Neural cell (in vitro differentiated cells): Measurements from ENCODE around the gene TK2. TPM values are rescaled to one million over a fixed set of nuclear protein-coding genes. Genes with fewer than 3 reads are reported as not detected.

ENCODE experiments used
- H2AFZ ChIP-seq: fragments of 200-600, 300-800 bp; sonication (generic), shearing (Covaris generic); 2 replicates; pipeline ENCODE4 v1.6.0; 2014; ENCODE audit warnings: low read depth, mild to moderate bottlenecking, antibody characterized with exemption, low read length, moderate library complexity
- H3F3A ChIP-seq: fragments of 200-600 bp; shearing (Covaris generic); 2 replicates; pipeline ENCODE4 v1.6.1; 2016; ENCODE audit warnings: mild to moderate bottlenecking, moderate library complexity, mixed read lengths, antibody characterized with exemption, low read length; ENCODE audit not compliant: insufficient read depth, poor library complexity, severe bottlenecking
- H3K27ac ChIP-seq: fragments of 200-600, 300-800 bp; sonication (generic), shearing (Covaris generic); 2 replicates; pipeline ENCODE4 v1.5.1; 2014; ENCODE audit warnings: mild to moderate bottlenecking, low read length, moderate library complexity
- H3K27me3 ChIP-seq: fragments of 300-800, 200-600 bp; sonication (generic), shearing (Covaris generic); 2 replicates; pipeline ENCODE4 v1.6.0; 2014; ENCODE audit warnings: mild to moderate bottlenecking, low read depth, low read length, moderate library complexity; ENCODE audit not compliant: insufficient read depth
- H3K36me3 ChIP-seq: fragments of 300-800, 200-600 bp; sonication (generic), shearing (Covaris generic); 2 replicates; pipeline ENCODE4 v1.5.1; 2014; ENCODE audit warnings: mild to moderate bottlenecking, antibody characterized with exemption, low read length, moderate library complexity; ENCODE audit not compliant: insufficient read depth
- H3K4me2 ChIP-seq: fragments of 300-800, 200-600 bp; sonication (generic), shearing (Covaris generic); 2 replicates; pipeline ENCODE4 v1.6.0; 2014; ENCODE audit warnings: mild to moderate bottlenecking, low read length
- H3K4me3 ChIP-seq: fragments of 300-800, 200-600 bp; sonication (generic), shearing (Covaris generic); 2 replicates; pipeline ENCODE4 v1.5.1; 2014; ENCODE audit warnings: mild to moderate bottlenecking, low read length, moderate library complexity
- H3K79me2 ChIP-seq: fragments of 200-600 bp; shearing (Covaris generic); replicated peaks from 2 replicates; pipeline ENCODE4 v1.6.0; 2014; ENCODE audit warnings: mild to moderate bottlenecking, low read length, moderate library complexity; ENCODE audit not compliant: insufficient read depth
- H3K9ac ChIP-seq: fragments of 300-800, 200-600 bp; sonication (generic), shearing (Covaris generic); 2 replicates; pipeline ENCODE4 v1.6.1; 2016; ENCODE audit warnings: mild to moderate bottlenecking, low read length, mixed read lengths
- H3K9me2 ChIP-seq: fragments of 200-600 bp; shearing (Covaris generic); 2 replicates; pipeline ENCODE4 v1.6.1; 2016; ENCODE audit warnings: mild to moderate bottlenecking, low read length, mixed read lengths; ENCODE audit not compliant: insufficient read depth
- H3K9me3 ChIP-seq: fragments of 200-600, 300-800 bp; sonication (generic), shearing (Covaris generic); 2 replicates; pipeline ENCODE4 v1.6.1; 2016; ENCODE audit warnings: mild to moderate bottlenecking, mixed run types, low read length, moderate library complexity, mixed read lengths
- H4K20me1 ChIP-seq: fragments of 200-600 bp; shearing (Covaris generic); 2 replicates; pipeline ENCODE4 v1.6.1; 2016; ENCODE audit warnings: mild to moderate bottlenecking, mixed run types; ENCODE audit not compliant: insufficient read depth
- EP300 ChIP-seq: fragments of 450-650 bp; conservative IDR thresholded peaks from 2 replicates; pipeline ENCODE4 v1.6.1; 2014; ENCODE audit warnings: antibody characterized with exemption, mild to moderate bottlenecking, moderate library complexity; ENCODE audit not compliant: poor library complexity, severe bottlenecking
- EZH2 ChIP-seq: fragments of 200-600, 300-800 bp; shearing (Covaris generic), sonication (generic); IDR thresholded peaks from 2 replicates; pipeline ENCODE4 v1.6.1; 2014; ENCODE audit warnings: antibody characterized with exemption, low read length, borderline replicate concordance, mild to moderate bottlenecking; ENCODE audit not compliant: insufficient read depth, poor library complexity, severe bottlenecking
- MXI1 ChIP-seq: fragments of 450-650 bp; conservative IDR thresholded peaks from 2 replicates; pipeline ENCODE4 v1.6.1; 2014; ENCODE audit warnings: antibody characterized with exemption, mild to moderate bottlenecking; ENCODE audit not compliant: poor library complexity, severe bottlenecking
- POLR2AphosphoS5 ChIP-seq: IDR thresholded peaks from 2 replicates; pipeline ENCODE4 v1.6.1; 2012
- RAD21 ChIP-seq: fragments of 450-650 bp; conservative IDR thresholded peaks from 2 replicates; pipeline ENCODE4 v1.6.1; 2014; ENCODE audit warnings: antibody characterized with exemption, mild to moderate bottlenecking, moderate library complexity
- SMC3 ChIP-seq: fragments of 450-650 bp; conservative IDR thresholded peaks from 2 replicates; pipeline ENCODE4 v1.6.1; 2014; ENCODE audit warnings: antibody characterized with exemption, mild to moderate bottlenecking, moderate library complexity; ENCODE audit not compliant: poor library complexity
- TAF1 ChIP-seq: IDR thresholded peaks from 2 replicates; pipeline ENCODE4 v1.6.1; 2012; ENCODE audit warnings: low read depth
- polyA minus RNA-seq: library from RNA; depleted of rRNA, polyadenylated mRNA; stranded (reverse); fragments of >200 nt; gene quantifications from 2 replicates; pipeline ENCODE4 v1.2.3, GENCODE V29; 2014
- polyA plus RNA-seq: library from polyadenylated mRNA; depleted of rRNA; stranded (reverse); fragments of >200 nt; gene quantifications from 2 replicates; pipeline ENCODE4 v1.2.3, GENCODE V29; 2014
- TF ChIP-seq, protein P1 (sequence below): IDR thresholded peaks from 2 replicates; pipeline ENCODE4 v1.6.1; 2012; ENCODE audit warnings: borderline replicate concordance
- TF ChIP-seq, protein P2 (sequence below): fragments of 450-650 bp; IDR thresholded peaks from 2 replicates; pipeline ENCODE4 v1.5.1; 2014; ENCODE audit warnings: antibody characterized with exemption, mild to moderate bottlenecking, moderate library complexity; ENCODE audit not compliant: poor library complexity, severe bottlenecking

TK2 gene
- polyA plus RNA-seq: 15.9 and 17.8 TPM in 2 replicates
- polyA minus RNA-seq: 12.4 and 14.9 TPM in 2 replicates

- Histone ChIP-seq H3K27ac (peak within 1 kb of the TSS; percentile 54), H3K27me3 (no peaks in the 10 kb centered on the region), H3K9ac (peak within 1 kb of the TSS; percentile 79), H3K9me2 (no peaks in the 10 kb centered on the region), H3K4me2 (peak within 1 kb of the TSS; percentile 51), H3K79me2 (no peaks in the 10 kb centered on the region), H2AFZ (peak within 1 kb of the TSS; percentile 88), H3K36me3 (no peaks in the 10 kb centered on the region), H3F3A (no peaks in the 10 kb centered on the region), H4K20me1 (no peaks in the 10 kb centered on the region), H3K4me3 (peak within 1 kb of the TSS; percentile 74), H3K9me3 (no peaks in the 10 kb centered on the region)
- TF ChIP-seq TAF1 (no peak), POLR2AphosphoS5 (peak; percentile 48), EP300 (no peak), MXI1 (peak; percentile 48), RAD21 (peak; percentile 20), EZH2 (no peak), SMC3 (peak; percentile 24)
- TF ChIP-seq, protein P1, sequence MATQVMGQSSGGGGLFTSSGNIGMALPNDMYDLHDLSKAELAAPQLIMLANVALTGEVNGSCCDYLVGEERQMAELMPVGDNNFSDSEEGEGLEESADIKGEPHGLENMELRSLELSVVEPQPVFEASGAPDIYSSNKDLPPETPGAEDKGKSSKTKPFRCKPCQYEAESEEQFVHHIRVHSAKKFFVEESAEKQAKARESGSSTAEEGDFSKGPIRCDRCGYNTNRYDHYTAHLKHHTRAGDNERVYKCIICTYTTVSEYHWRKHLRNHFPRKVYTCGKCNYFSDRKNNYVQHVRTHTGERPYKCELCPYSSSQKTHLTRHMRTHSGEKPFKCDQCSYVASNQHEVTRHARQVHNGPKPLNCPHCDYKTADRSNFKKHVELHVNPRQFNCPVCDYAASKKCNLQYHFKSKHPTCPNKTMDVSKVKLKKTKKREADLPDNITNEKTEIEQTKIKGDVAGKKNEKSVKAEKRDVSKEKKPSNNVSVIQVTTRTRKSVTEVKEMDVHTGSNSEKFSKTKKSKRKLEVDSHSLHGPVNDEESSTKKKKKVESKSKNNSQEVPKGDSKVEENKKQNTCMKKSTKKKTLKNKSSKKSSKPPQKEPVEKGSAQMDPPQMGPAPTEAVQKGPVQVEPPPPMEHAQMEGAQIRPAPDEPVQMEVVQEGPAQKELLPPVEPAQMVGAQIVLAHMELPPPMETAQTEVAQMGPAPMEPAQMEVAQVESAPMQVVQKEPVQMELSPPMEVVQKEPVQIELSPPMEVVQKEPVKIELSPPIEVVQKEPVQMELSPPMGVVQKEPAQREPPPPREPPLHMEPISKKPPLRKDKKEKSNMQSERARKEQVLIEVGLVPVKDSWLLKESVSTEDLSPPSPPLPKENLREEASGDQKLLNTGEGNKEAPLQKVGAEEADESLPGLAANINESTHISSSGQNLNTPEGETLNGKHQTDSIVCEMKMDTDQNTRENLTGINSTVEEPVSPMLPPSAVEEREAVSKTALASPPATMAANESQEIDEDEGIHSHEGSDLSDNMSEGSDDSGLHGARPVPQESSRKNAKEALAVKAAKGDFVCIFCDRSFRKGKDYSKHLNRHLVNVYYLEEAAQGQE: no peak
- TF ChIP-seq, protein P2, sequence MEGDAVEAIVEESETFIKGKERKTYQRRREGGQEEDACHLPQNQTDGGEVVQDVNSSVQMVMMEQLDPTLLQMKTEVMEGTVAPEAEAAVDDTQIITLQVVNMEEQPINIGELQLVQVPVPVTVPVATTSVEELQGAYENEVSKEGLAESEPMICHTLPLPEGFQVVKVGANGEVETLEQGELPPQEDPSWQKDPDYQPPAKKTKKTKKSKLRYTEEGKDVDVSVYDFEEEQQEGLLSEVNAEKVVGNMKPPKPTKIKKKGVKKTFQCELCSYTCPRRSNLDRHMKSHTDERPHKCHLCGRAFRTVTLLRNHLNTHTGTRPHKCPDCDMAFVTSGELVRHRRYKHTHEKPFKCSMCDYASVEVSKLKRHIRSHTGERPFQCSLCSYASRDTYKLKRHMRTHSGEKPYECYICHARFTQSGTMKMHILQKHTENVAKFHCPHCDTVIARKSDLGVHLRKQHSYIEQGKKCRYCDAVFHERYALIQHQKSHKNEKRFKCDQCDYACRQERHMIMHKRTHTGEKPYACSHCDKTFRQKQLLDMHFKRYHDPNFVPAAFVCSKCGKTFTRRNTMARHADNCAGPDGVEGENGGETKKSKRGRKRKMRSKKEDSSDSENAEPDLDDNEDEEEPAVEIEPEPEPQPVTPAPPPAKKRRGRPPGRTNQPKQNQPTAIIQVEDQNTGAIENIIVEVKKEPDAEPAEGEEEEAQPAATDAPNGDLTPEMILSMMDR: peak; percentile 51
These were observed at the start of gene TK2 for GRCh38 chr16:66549284-66550131. TK2 (minus strand) TSS chr16:66550122; CDS start chr16:66550061, 61 bp downstream.

GRCh38 chr16:66598111-66598510 is 48.2 kb upstream of the TK2 start:
- H3K79me2 ChIP-seq: no peaks in the 10 kb centered on the region
- no peak overlapping the region for H3K4me2 ChIP-seq
- no peak overlapping the region for H2AFZ ChIP-seq
- H3K9me3 ChIP-seq: no peaks in the 10 kb centered on the region
- no peaks in the 10 kb centered on the region for H3K36me3 ChIP-seq
- H4K20me1 ChIP-seq: no peaks in the 10 kb centered on the region
- no peaks in the 10 kb centered on the region for H3F3A ChIP-seq
- no peaks in the 10 kb centered on the region for H3K27me3 ChIP-seq
- H3K27ac ChIP-seq: no peak overlapping the region
- H3K9ac ChIP-seq: no peak overlapping the region
- H3K4me3 ChIP-seq: no peak overlapping the region
- TF ChIP-seq MXI1 (no peak), SMC3 (no peak), EZH2 (no peak)
- TF ChIP-seq, protein P2: no peak
- TF ChIP-seq, protein P1: no peak
- no peaks in the 10 kb centered on the region for H3K9me2 ChIP-seq
